Measurements from ENCODE around the gene MYO3B. TPM values are rescaled to one million over a fixed set of nuclear protein-coding genes. Genes with fewer than 3 reads are reported as not detected.
A peak's percentile ranks its signal among the peaks of the same experiment; 100 is the strongest.

The MYO3B gene
- total RNA-seq, 2 donors from 2014 or later = 0.05 to 0.32 TPM

- TF ChIP-seq, protein P1, sequence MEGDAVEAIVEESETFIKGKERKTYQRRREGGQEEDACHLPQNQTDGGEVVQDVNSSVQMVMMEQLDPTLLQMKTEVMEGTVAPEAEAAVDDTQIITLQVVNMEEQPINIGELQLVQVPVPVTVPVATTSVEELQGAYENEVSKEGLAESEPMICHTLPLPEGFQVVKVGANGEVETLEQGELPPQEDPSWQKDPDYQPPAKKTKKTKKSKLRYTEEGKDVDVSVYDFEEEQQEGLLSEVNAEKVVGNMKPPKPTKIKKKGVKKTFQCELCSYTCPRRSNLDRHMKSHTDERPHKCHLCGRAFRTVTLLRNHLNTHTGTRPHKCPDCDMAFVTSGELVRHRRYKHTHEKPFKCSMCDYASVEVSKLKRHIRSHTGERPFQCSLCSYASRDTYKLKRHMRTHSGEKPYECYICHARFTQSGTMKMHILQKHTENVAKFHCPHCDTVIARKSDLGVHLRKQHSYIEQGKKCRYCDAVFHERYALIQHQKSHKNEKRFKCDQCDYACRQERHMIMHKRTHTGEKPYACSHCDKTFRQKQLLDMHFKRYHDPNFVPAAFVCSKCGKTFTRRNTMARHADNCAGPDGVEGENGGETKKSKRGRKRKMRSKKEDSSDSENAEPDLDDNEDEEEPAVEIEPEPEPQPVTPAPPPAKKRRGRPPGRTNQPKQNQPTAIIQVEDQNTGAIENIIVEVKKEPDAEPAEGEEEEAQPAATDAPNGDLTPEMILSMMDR (IDR thresholded peaks at IDR 0.05) = no peak
- H3K36me3 ChIP-seq = no peaks in the 10 kb centered on the region
- H3K27ac ChIP-seq = no peak overlapping the region
- peak; percentile 64 for DNase-seq
- no peak overlapping the region for H3K4me3 ChIP-seq
- no peak overlapping the region for H3K9ac ChIP-seq (ENCODE audit: low read depth in 2 of 2, low read length in 2 of 2)
- H3K4me1 ChIP-seq = no peaks in the 10 kb centered on the region
- intact Hi-C loops (cut with DNase I) = no loop called here
- no peaks in the 10 kb centered on the region for H3K27me3 ChIP-seq
- H3K9me3 ChIP-seq = no peaks in the 10 kb centered on the region
Measured at GRCh38 chr2:170505631-170506275, 327.8 kb downstream of the MYO3B start.

DNA sequence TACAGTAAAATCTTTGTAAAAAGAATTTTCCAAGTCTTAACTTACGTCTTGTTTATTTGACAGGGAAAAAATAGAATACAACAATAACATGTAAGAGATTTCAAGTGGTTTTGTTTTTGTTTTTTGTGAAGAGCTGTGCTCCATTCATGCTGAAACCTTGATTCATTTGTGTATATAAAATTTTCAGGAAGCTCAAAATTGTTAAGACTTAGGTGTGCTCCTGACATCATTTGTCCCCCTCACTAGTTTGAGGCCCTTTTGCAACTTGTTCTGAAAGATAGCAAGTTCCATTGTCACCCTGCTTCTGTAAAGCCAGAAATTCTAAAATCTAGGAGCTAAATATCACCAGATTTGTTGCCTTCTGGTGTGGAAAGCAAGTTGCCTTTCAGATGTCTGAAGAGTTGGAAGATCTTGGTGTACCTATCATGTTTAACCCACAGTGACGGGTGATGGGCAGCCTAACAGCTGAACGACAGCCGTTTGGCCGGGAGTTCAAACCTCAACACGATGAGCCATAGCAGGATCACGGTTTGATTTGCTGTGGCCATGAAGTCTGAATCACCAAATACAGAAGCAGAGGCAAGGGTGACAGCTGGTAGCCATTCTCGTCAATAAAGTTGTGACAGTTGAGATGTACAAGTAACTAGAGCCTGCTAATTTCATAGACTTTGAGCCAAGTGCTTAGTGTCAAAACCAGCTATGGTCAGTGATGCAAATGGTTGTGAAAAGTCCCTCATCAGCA, 331.7 kb downstream of the MYO3B start:
- Histone ChIP-seq H3K9me3 (no peaks in the 10 kb centered on the region), H3K9ac (ENCODE audit: low read depth in 2 of 2, low read length in 2 of 2) (no peak overlapping the region), H3K4me1 (no peaks in the 10 kb centered on the region), H3K27me3 (no peaks in the 10 kb centered on the region), H3K36me3 (no peaks in the 10 kb centered on the region), H3K4me3 (no peak overlapping the region), H3K27ac (no peak overlapping the region)
- intact Hi-C loops (cut with DNase I) = no loop called here
- no peak for DNase-seq
- TF ChIP-seq, protein P1 (IDR thresholded peaks at IDR 0.05) = no peak

- TF ChIP-seq, protein P1 (IDR thresholded peaks at IDR 0.05) = no peak
- DNase-seq = peak; percentile 22
- Histone ChIP-seq H3K9me3 (no peaks in the 10 kb centered on the region), H3K4me1 (no peaks in the 10 kb centered on the region), H3K36me3 (no peaks in the 10 kb centered on the region), H3K27me3 (no peaks in the 10 kb centered on the region), H3K4me3 (no peak overlapping the region), H3K27ac (no peak overlapping the region), H3K9ac (ENCODE audit: low read depth in 2 of 2, low read length in 2 of 2) (no peak overlapping the region)
- intact Hi-C loops (cut with DNase I) = no loop called here
Measured at GRCh38 chr2:170512266-170512665, 334.3 kb downstream of the MYO3B start.

- no peak for DNase-seq
- Histone ChIP-seq H3K36me3 (no peaks in the 10 kb centered on the region), H3K9me3 (no peaks in the 10 kb centered on the region), H3K4me3 (no peak overlapping the region), H3K4me1 (no peaks in the 10 kb centered on the region), H3K9ac (ENCODE audit: low read depth in 2 of 2, low read length in 2 of 2) (no peak overlapping the region), H3K27me3 (no peaks in the 10 kb centered on the region), H3K27ac (no peak overlapping the region)
- TF ChIP-seq, protein P1 (IDR thresholded peaks at IDR 0.05) = no peak
- intact Hi-C loops (cut with DNase I) = no loop called here
Measured at GRCh38 chr2:170514140-170514539, 336.2 kb downstream of the MYO3B start.

- Histone ChIP-seq H3K27ac (no peak overlapping the region), H3K9me3 (no peaks in the 10 kb centered on the region), H3K4me3 (no peak overlapping the region), H3K27me3 (no peaks in the 10 kb centered on the region), H3K9ac (ENCODE audit: low read depth in 2 of 2, low read length in 2 of 2) (no peak overlapping the region), H3K36me3 (no peaks in the 10 kb centered on the region), H3K4me1 (no peaks in the 10 kb centered on the region)
- TF ChIP-seq, protein P1 (IDR thresholded peaks at IDR 0.05) = no peak
- no peak for DNase-seq
- intact Hi-C loops (cut with DNase I) = no loop called here
Measured at GRCh38 chr2:170517538-170517937, 339.6 kb downstream of the MYO3B start.

Measured in colonic mucosa (tissue), 4 donors.